H1 (cell line): Measurements from ENCODE around the gene SRRM4. TPM values are rescaled to one million over a fixed set of nuclear protein-coding genes. Genes with fewer than 3 reads are reported as not detected.

Experiments
- BCL11A ChIP-seq, 2 experiments: IDR thresholded peaks; one replicate each; pipeline ENCODE4 v1.6.1; 2011; ENCODE audit warnings: low read depth in 2 of 2, low read length in 2 of 2, mild to moderate bottlenecking in 2 of 2
- CHD7 ChIP-seq: fragments of 300-600 bp; sonication (generic); IDR thresholded peaks from 2 replicates; pipeline ENCODE4 v1.7.1; 2012; ENCODE audit warnings: low read length, moderate library complexity, mild to moderate bottlenecking, inconsistent platforms; ENCODE audit not compliant: insufficient replicate concordance
- CTCF ChIP-seq, 3 experiments: IDR thresholded peaks; 1 replicate in 2 of 3; 2 replicates in 1 of 3; pipeline versions ENCODE4 v1.5.1 to v1.6.1; 2011; ENCODE audit warnings: low read length in 3 of 3, mild to moderate bottlenecking in 3 of 3, inconsistent platforms in 2 of 3, low read depth in 1 of 3, moderate library complexity in 1 of 3; ENCODE audit not compliant: insufficient read depth in 1 of 3; ENCODE audit errors: control extremely low read depth in 1 of 3
- E2F6 ChIP-seq: IDR thresholded peaks from 2 replicates; pipeline ENCODE4 v1.6.1; 2012; ENCODE audit warnings: inconsistent platforms
- JUND ChIP-seq: IDR thresholded peaks from 2 replicates; pipeline ENCODE4 v1.6.1; 2011; ENCODE audit warnings: mild to moderate bottlenecking, improper control_type of control experiment, low read length
- NANOG ChIP-seq: IDR thresholded peaks from 2 replicates; pipeline ENCODE4 v1.6.1; 2011; ENCODE audit warnings: low read length, low read depth, mild to moderate bottlenecking, inconsistent platforms; ENCODE audit not compliant: insufficient read depth, poor library complexity, severe bottlenecking
- SIX5 ChIP-seq: IDR thresholded peaks from 2 replicates; pipeline ENCODE4 v1.6.1; 2011; ENCODE audit warnings: mild to moderate bottlenecking, low read depth, low read length
- YY1 ChIP-seq: IDR thresholded peaks from 2 replicates; pipeline ENCODE4 v1.6.1; 2011; ENCODE audit warnings: low read depth, mild to moderate bottlenecking, low read length
- polyA plus RNA-seq, 7 experiments: library from polyadenylated mRNA; depleted of rRNA in 3 of 7; stranded (reverse) in 5 of 7; unstranded in 2 of 7; fragments of >200 nt in 5 of 7; fragments of 200-250 nt in 2 of 7; gene quantifications; 1 replicate in 5 of 7; 2 replicates in 1 of 7; 4 replicates in 1 of 7; pipeline versions ENCODE4 v1.2.1 to v1.2.3, GENCODE V29; 2011 to 2013; ENCODE audit warnings: missing spikeins in 2 of 7, mixed read lengths in 2 of 7
- total RNA-seq: library from RNA; stranded (reverse); fragmentation: NEBNext Ultra II Directional; extraction: Animal tissue kit (Norgen Biotek cat#: 25700); gene quantifications from 2 replicates; pipeline ENCODE4 v1.2.1, GENCODE V29; 2021

The SRRM4 gene
- total and polyA plus RNA-seq, 2 of the 8 experiments (the other 6 are each of a cell fraction or from before 2014, with no cell fraction given): 0.53 to 1.1 TPM

GRCh38 chr12:119090276-119090675 is 108.9 kb downstream of the SRRM4 start (continued):
- TF ChIP-seq CTCF (IDR thresholded peaks at IDR 0.05; ENCODE audit: control extremely low read depth in 1 of 3, insufficient read depth in 1 of 3, low read depth in 1 of 3, low read length in 3 of 3) (no peak), E2F6 (no peak), CHD7 (no peak), BCL11A (IDR thresholded peaks at IDR 0.05; ENCODE audit: low read depth in 2 of 2, low read length in 2 of 2) (no peak), SIX5 (no peak), JUND (no peak), NANOG (no peak), YY1 (no peak)
- TF ChIP-seq, all 59 proteins: peak for 0
